ENCODE measurements around the gene C2orf74.

DNA sequence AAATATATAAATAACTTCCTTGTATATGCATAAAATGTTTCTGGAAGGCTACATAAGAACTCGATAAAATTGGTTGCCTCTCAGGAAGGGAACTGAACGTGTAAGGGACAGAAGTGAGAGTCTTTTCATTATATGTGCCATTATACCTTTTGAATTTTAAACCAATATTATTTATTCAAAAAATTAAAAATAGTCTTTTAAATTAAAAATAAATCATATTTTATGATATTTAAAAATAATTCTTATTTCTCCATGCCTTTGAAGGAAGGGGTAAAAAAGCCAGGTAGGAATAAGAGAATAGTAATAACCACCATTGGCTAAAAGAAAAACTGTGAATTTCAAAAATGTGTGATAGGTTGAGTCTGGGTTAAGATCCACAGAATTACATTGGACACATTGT is 45.7 kb upstream of the C2orf74 start:
- no peak for TF ChIP-seq POLR2A (IDR thresholded peaks at IDR 0.05; ENCODE audit: low read depth, low read length)
- no peak for TF ChIP-seq PAX5 (IDR thresholded peaks at IDR 0.05; ENCODE audit: insufficient read depth, low read length, severe bottlenecking)
